ENCODE results near the gene MSANTD1. TPM values are rescaled to one million over a fixed set of nuclear protein-coding genes. Genes with fewer than 3 reads are reported as not detected.
"Not testable (repeated sequence)": the region's sequence is repeated elsewhere in the genome, so short reads cannot be mapped to it uniquely, and the experiment has no call there.

MSANTD1 gene
- total RNA-seq, 2 donors from 2014 or later: 0.40 to 1.3 TPM

GRCh38 chr4:3299122-3299975, 50.4 kb downstream of the MSANTD1 start:
- H3K4me3 ChIP-seq: no peak overlapping the region
- no peak for TF ChIP-seq CTCF (IDR thresholded peaks at IDR 0.05)
- no peaks in the 10 kb centered on the region for H3K27me3 ChIP-seq
- no peaks in the 10 kb centered on the region for H3K9me3 ChIP-seq
- no peaks in the 10 kb centered on the region for H3K4me1 ChIP-seq
- H3K27ac ChIP-seq: no peak overlapping the region
- no peak overlapping the region for H3K9ac ChIP-seq (ENCODE audit: low read depth in 2 of 2, low read length in 2 of 2)
- no peaks in the 10 kb centered on the region for H3K36me3 ChIP-seq
- peak; percentile 10 for DNase-seq
- intact Hi-C loops (cut with DNase I): no loop called here

DNA sequence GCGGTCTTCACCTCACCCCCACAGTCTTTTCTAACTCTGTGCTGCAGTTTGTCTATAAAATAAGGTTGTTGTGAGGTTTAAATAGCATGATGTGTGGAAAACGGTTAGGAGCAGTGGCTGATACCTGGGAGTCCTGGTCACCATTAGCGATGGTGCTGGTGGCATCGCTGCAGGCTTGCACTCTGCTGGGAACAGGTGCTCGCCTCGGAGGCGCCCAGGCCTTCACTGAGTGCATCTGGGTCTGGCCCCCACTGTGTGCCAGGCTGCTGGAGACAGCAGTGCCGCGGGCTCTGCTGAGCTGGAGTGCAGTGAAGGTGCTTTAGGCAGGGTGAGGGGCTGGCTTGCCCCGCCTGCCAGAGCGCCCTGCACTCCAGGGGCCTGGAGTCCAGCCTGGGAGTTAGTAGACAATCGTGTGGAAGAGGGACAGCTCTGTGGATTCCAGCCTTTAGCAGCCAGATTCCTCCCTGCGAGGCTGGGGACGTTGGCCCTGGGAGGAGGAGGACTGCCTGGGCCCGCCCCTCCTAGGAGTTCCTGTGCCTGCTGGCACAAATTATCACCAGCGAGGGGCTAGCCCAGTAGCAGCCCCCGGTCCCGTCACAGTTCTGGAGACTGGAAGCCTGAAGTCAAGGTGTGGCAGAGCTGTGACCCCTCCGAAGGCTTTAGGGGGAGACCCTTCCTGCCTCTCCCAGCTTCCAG, 51.2 kb downstream of the MSANTD1 start:
- H3K9me3 ChIP-seq: no peaks in the 10 kb centered on the region
- H3K27me3 ChIP-seq: no peaks in the 10 kb centered on the region
- no peaks in the 10 kb centered on the region for H3K36me3 ChIP-seq
- no peak overlapping the region for H3K9ac ChIP-seq (ENCODE audit: low read depth in 2 of 2, low read length in 2 of 2)
- no peak overlapping the region for H3K27ac ChIP-seq
- peak; percentile 13 for DNase-seq
- H3K4me3 ChIP-seq: no peak overlapping the region
- intact Hi-C loops (cut with DNase I): no loop called here
- peaks cover 1% of the 10 kb centered on the region for H3K4me1 ChIP-seq
- no peak for TF ChIP-seq CTCF (IDR thresholded peaks at IDR 0.05)

DNA sequence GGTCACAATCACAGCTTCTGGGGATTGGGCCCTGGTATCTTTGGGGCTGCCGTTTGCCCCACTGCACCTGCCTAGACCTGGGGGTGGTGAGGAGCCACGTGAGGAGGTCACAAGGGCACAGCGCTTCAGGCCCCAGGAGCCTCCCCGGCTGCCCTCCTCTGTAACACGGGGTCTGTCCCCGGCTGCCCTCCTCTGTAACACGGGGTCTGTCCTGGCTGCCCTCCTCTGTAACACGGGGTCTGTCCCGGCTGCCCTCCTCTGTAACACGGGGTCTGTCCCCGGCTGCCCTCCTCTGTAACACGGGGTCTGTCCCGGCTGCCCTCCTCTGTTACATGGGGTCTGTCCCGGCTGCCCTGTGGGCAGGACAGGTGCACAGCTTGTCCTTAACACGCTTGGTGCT, 51.9 kb downstream of the MSANTD1 start:
- H3K9me3 ChIP-seq; H3K36me3 ChIP-seq; H3K9ac ChIP-seq (ENCODE audit: low read depth in 2 of 2, low read length in 2 of 2); intact Hi-C loops (cut with DNase I); H3K27me3 ChIP-seq; H3K4me1 ChIP-seq; DNase-seq; H3K4me3 ChIP-seq; H3K27ac ChIP-seq: not testable (repeated sequence)

DNA sequence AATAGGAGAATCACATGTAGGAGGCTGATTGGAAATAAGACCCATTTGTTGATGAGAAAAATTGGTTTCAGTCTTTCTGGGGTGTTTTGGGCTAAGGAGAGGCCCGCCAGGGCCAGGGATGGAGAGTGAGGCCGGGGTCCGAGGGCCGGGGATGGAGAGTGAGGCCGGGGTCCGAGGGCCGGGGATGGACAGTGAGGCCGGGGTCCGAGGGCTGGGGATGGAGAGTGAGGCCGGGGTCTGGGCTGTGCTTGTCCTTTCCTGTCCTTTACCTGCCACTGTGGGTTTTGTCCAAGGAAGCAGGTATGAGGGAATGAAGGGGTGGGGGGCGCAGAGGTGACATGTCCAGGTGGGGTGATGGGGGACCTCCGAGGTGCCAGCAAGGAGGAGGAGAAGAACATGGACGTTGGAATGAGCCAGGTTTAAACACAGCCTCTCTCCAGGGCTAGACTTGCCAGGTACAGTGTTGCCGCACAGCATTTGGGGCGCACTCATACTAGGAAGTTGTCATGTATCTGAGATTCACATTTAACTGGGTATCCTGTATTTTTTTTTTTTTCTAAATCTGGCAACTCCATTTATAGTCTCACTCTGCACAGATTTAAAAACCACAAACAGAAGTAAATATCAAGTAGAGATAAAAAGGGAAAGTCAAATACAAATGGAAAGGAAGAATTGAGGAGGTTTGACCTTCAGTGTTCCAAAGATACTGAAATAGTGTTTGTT, 52.7 kb downstream of the MSANTD1 start:
- Histone ChIP-seq H3K27ac (no peak overlapping the region), H3K36me3 (no peaks in the 10 kb centered on the region), H3K9ac (ENCODE audit: low read depth in 2 of 2, low read length in 2 of 2) (no peak overlapping the region), H3K4me3 (no peak overlapping the region), H3K27me3 (no peaks in the 10 kb centered on the region), H3K9me3 (no peaks in the 10 kb centered on the region), H3K4me1 (peaks cover 6% of the 10 kb centered on the region)
- no peak for TF ChIP-seq CTCF (IDR thresholded peaks at IDR 0.05)
- intact Hi-C loops (cut with DNase I): no loop called here
- no peak for DNase-seq

DNA sequence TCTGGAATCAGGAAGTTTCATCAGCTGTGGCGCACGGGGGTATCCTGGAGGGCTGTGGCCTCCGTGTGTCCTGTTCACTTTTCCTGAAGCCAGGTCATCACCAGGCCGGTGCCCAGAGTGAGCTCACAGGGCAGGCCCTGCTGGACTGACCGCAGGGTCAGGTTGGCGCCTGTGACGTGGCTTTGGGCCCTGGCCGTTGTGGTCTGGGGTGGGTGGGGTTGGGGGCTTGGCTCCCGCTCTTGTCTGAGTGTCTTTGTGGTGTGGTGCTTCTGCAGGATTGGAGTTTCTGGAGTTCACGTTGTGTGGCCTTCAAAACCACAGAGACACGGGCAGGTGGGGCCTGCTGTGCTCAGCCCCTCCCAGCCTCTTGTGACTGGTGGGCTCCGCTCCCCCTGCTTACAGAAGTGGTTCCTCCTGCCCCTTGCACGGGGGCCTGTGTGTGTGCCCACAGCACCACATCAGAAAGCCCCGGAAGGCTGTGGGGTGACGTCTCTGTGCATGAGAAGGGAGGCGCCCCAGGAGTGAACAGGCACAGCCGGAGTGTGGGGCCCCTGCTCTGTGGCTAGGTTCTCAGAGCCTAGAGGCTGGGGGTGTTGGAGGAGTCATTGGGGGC, 53.3 kb downstream of the MSANTD1 start:
- no peak overlapping the region for H3K4me3 ChIP-seq
- intact Hi-C loops (cut with DNase I): no loop called here
- H3K27ac ChIP-seq: no peak overlapping the region
- peaks cover 6% of the 10 kb centered on the region for H3K4me1 ChIP-seq
- H3K36me3 ChIP-seq: no peaks in the 10 kb centered on the region
- no peak for DNase-seq
- no peak overlapping the region for H3K9ac ChIP-seq (ENCODE audit: low read depth in 2 of 2, low read length in 2 of 2)
- H3K27me3 ChIP-seq: no peaks in the 10 kb centered on the region
- TF ChIP-seq CTCF (IDR thresholded peaks at IDR 0.05): no peak
- no peaks in the 10 kb centered on the region for H3K9me3 ChIP-seq

Measured in colonic mucosa (tissue), 4 donors.